Neural cell (in vitro differentiated cells): ENCODE data around the gene SBNO2. TPM values are rescaled to one million over a fixed set of nuclear protein-coding genes. Genes with fewer than 3 reads are reported as not detected.

ENCODE experiments used
- H2AFZ ChIP-seq: fragments of 200-600, 300-800 bp; sonication (generic), shearing (Covaris generic); 2 replicates; pipeline ENCODE4 v1.6.0; 2014; ENCODE audit warnings: low read depth, mild to moderate bottlenecking, antibody characterized with exemption, low read length, moderate library complexity
- H3F3A ChIP-seq: fragments of 200-600 bp; shearing (Covaris generic); 2 replicates; pipeline ENCODE4 v1.6.1; 2016; ENCODE audit warnings: mild to moderate bottlenecking, moderate library complexity, mixed read lengths, antibody characterized with exemption, low read length; ENCODE audit not compliant: insufficient read depth, poor library complexity, severe bottlenecking
- H3K27ac ChIP-seq: fragments of 200-600, 300-800 bp; sonication (generic), shearing (Covaris generic); 2 replicates; pipeline ENCODE4 v1.5.1; 2014; ENCODE audit warnings: mild to moderate bottlenecking, low read length, moderate library complexity
- H3K27me3 ChIP-seq: fragments of 300-800, 200-600 bp; sonication (generic), shearing (Covaris generic); 2 replicates; pipeline ENCODE4 v1.6.0; 2014; ENCODE audit warnings: mild to moderate bottlenecking, low read depth, low read length, moderate library complexity; ENCODE audit not compliant: insufficient read depth
- H3K36me3 ChIP-seq: fragments of 300-800, 200-600 bp; sonication (generic), shearing (Covaris generic); 2 replicates; pipeline ENCODE4 v1.5.1; 2014; ENCODE audit warnings: mild to moderate bottlenecking, antibody characterized with exemption, low read length, moderate library complexity; ENCODE audit not compliant: insufficient read depth
- H3K4me2 ChIP-seq: fragments of 300-800, 200-600 bp; sonication (generic), shearing (Covaris generic); 2 replicates; pipeline ENCODE4 v1.6.0; 2014; ENCODE audit warnings: mild to moderate bottlenecking, low read length
- H3K4me3 ChIP-seq: fragments of 300-800, 200-600 bp; sonication (generic), shearing (Covaris generic); 2 replicates; pipeline ENCODE4 v1.5.1; 2014; ENCODE audit warnings: mild to moderate bottlenecking, low read length, moderate library complexity
- H3K79me2 ChIP-seq: fragments of 200-600 bp; shearing (Covaris generic); replicated peaks from 2 replicates; pipeline ENCODE4 v1.6.0; 2014; ENCODE audit warnings: mild to moderate bottlenecking, low read length, moderate library complexity; ENCODE audit not compliant: insufficient read depth
- H3K9ac ChIP-seq: fragments of 300-800, 200-600 bp; sonication (generic), shearing (Covaris generic); 2 replicates; pipeline ENCODE4 v1.6.1; 2016; ENCODE audit warnings: mild to moderate bottlenecking, low read length, mixed read lengths
- H3K9me2 ChIP-seq: fragments of 200-600 bp; shearing (Covaris generic); 2 replicates; pipeline ENCODE4 v1.6.1; 2016; ENCODE audit warnings: mild to moderate bottlenecking, low read length, mixed read lengths; ENCODE audit not compliant: insufficient read depth
- H3K9me3 ChIP-seq: fragments of 200-600, 300-800 bp; sonication (generic), shearing (Covaris generic); 2 replicates; pipeline ENCODE4 v1.6.1; 2016; ENCODE audit warnings: mild to moderate bottlenecking, mixed run types, low read length, moderate library complexity, mixed read lengths
- H4K20me1 ChIP-seq: fragments of 200-600 bp; shearing (Covaris generic); 2 replicates; pipeline ENCODE4 v1.6.1; 2016; ENCODE audit warnings: mild to moderate bottlenecking, mixed run types; ENCODE audit not compliant: insufficient read depth
- EP300 ChIP-seq: fragments of 450-650 bp; conservative IDR thresholded peaks from 2 replicates; pipeline ENCODE4 v1.6.1; 2014; ENCODE audit warnings: antibody characterized with exemption, mild to moderate bottlenecking, moderate library complexity; ENCODE audit not compliant: poor library complexity, severe bottlenecking
- MXI1 ChIP-seq: fragments of 450-650 bp; conservative IDR thresholded peaks from 2 replicates; pipeline ENCODE4 v1.6.1; 2014; ENCODE audit warnings: antibody characterized with exemption, mild to moderate bottlenecking; ENCODE audit not compliant: poor library complexity, severe bottlenecking
- REST ChIP-seq: IDR thresholded peaks from 2 replicates; pipeline ENCODE4 v1.6.1; 2012; ENCODE audit warnings: borderline replicate concordance
- TAF1 ChIP-seq: IDR thresholded peaks from 2 replicates; pipeline ENCODE4 v1.6.1; 2012; ENCODE audit warnings: low read depth
- polyA plus RNA-seq: library from polyadenylated mRNA; depleted of rRNA; stranded (reverse); fragments of >200 nt; gene quantifications from 2 replicates; pipeline ENCODE4 v1.2.3, GENCODE V29; 2014

The SBNO2 gene
- polyA plus RNA-seq, 1 donor from 2014 or later, result 4.8 TPM

- peak overlapping the region; percentile 95 for H3K4me3 ChIP-seq
- no peaks in the 10 kb centered on the region for H3K9me2 ChIP-seq
- H3K79me2 ChIP-seq, result peaks cover 14% of the 10 kb centered on the region
- no peak overlapping the region for H2AFZ ChIP-seq
- TF ChIP-seq REST, result no peak
- H3K9me3 ChIP-seq, result no peaks in the 10 kb centered on the region
- peaks cover 3% of the 10 kb centered on the region for H4K20me1 ChIP-seq
- no peak overlapping the region for H3K4me2 ChIP-seq
- no peak overlapping the region for H3K27ac ChIP-seq
- no peaks in the 10 kb centered on the region for H3K36me3 ChIP-seq
- no peaks in the 10 kb centered on the region for H3K27me3 ChIP-seq
- no peak overlapping the region for H3K9ac ChIP-seq
- H3F3A ChIP-seq, result no peaks in the 10 kb centered on the region
Measured at GRCh38 chr19:1093330-1093729, 80.7 kb downstream of the SBNO2 start.

GRCh38 chr19:1091544-1092175, 82.4 kb downstream of the SBNO2 start:
- no peaks in the 10 kb centered on the region for H3K27me3 ChIP-seq
- H2AFZ ChIP-seq, result no peak overlapping the region
- no peak overlapping the region for H3K4me2 ChIP-seq
- H4K20me1 ChIP-seq, result peaks cover 3% of the 10 kb centered on the region
- no peaks in the 10 kb centered on the region for H3F3A ChIP-seq
- H3K9ac ChIP-seq, result no peak overlapping the region
- peaks cover 14% of the 10 kb centered on the region for H3K79me2 ChIP-seq
- TF ChIP-seq EP300 (no peak), MXI1 (no peak), TAF1 (no peak)
- H3K36me3 ChIP-seq, result no peaks in the 10 kb centered on the region
- no peak overlapping the region for H3K27ac ChIP-seq
- H3K9me3 ChIP-seq, result no peaks in the 10 kb centered on the region
- no peaks in the 10 kb centered on the region for H3K9me2 ChIP-seq
- H3K4me3 ChIP-seq, result no peak overlapping the region

GRCh38 chr19:1090731-1091543, 83.1 kb downstream of the SBNO2 start:
- no peaks in the 10 kb centered on the region for H3K27me3 ChIP-seq
- no peak overlapping the region for H2AFZ ChIP-seq
- H3K9me3 ChIP-seq, result no peaks in the 10 kb centered on the region
- H3K27ac ChIP-seq, result no peak overlapping the region
- H3K4me2 ChIP-seq, result no peak overlapping the region
- peaks cover 14% of the 10 kb centered on the region for H3K79me2 ChIP-seq
- H3K9me2 ChIP-seq, result no peaks in the 10 kb centered on the region
- no peak overlapping the region for H3K9ac ChIP-seq
- no peak overlapping the region for H3K4me3 ChIP-seq
- H3F3A ChIP-seq, result no peaks in the 10 kb centered on the region
- peaks cover 3% of the 10 kb centered on the region for H4K20me1 ChIP-seq
- no peaks in the 10 kb centered on the region for H3K36me3 ChIP-seq
- TF ChIP-seq EP300, result no peak
